Stimulated activated CD8-positive, alpha-beta memory T cell treated with anti-CD3 and anti-CD28 coated beads, Interleukin-7, amount 100 ng/mL, for 48 hours (primary cell): ENCODE data around the gene NPVF.

Experiments
- DNase-seq, 2 donors: peaks; one replicate each; pipeline ENCODE4 v3.0.0-alpha.2; 2020; ENCODE audit warnings: low read depth in 1 of 2; ENCODE audit errors: extremely low read depth in 1 of 2

The NPVF gene, protein sequence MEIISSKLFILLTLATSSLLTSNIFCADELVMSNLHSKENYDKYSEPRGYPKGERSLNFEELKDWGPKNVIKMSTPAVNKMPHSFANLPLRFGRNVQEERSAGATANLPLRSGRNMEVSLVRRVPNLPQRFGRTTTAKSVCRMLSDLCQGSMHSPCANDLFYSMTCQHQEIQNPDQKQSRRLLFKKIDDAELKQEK

DNA sequence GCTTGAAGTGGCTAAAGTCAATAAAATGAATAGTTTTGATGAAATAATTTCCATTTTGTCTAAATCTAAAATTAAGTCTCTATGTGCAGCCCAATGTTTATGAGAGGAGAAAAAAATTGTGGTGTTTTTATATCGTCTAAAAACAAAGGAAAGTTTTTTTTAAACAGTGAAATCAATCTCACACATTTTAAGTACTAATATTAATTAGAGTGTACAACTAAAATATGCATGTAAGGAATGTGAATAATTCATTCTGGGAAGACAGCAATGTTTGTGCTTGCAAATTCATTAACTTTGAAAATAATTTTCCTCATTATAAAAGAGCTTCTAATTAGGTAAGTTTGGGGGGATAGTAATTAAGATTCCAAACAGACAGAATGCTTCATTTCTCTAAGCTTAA lies at the start of gene NPVF:
TSS of gene NPVF (minus strand) at position 101 of the 400 bp plus-strand sequence. CDS start at position 54, 47 bp downstream.
- no peak for DNase-seq

DNA sequence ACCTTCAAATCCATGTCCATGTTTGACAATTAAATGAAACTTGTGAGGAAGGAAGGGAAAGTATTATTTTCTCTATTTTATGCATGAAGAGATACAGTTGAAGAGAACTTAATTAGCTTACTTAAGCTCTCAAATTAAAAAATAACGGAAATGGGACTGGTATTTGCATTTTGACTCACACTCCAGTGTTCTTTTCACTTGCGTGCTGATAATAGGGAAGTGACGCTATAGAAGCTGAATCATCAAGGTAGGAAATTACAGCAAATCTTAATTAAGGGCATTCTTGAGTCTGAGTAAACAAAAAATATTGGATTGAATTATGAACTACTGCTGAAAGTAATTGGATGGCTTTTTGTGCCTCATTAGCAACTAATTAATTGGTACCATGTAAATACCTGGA lies 44.0 kb upstream of the NPVF start:
- DNase-seq = no peak

DNA sequence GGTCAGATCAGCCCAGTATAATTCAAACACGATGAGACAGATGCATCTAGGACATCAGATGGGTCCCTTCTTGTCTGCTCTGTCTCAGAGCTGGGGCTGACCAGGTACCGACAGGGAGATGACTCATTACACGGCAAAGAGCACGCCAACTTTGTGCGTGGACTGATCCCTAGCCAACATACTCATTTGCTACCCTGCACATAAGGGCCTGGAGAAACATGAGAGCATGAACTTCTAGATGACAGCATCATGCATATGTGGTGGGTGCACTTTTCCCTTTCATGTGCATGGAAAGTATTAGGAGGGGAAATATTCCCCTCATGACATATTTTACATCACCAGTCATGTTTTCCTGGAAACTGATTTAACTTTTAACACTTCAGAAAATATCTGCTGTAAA lies 35.1 kb upstream of the NPVF start:
- DNase-seq = no peak

DNA sequence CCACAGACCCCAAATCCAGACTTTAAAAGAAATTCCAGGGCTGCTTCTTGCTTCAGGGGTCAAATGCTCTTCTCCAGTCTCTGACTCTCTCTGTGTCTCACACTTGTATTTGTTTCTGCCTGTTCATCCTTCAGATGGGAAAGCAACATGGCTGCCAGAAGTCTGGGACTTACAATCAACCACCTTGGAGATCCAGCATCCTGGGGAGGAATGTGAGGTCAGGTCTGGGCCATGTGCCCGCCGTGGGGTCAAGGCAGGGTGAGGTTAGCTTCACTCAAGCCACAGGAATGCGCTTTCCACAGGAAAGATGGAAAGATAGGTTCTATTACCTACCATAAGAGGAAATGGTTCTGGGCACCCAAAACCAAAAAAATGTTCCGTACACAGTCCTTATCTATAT lies 34.3 kb upstream of the NPVF start:
- DNase-seq = no peak

DNA sequence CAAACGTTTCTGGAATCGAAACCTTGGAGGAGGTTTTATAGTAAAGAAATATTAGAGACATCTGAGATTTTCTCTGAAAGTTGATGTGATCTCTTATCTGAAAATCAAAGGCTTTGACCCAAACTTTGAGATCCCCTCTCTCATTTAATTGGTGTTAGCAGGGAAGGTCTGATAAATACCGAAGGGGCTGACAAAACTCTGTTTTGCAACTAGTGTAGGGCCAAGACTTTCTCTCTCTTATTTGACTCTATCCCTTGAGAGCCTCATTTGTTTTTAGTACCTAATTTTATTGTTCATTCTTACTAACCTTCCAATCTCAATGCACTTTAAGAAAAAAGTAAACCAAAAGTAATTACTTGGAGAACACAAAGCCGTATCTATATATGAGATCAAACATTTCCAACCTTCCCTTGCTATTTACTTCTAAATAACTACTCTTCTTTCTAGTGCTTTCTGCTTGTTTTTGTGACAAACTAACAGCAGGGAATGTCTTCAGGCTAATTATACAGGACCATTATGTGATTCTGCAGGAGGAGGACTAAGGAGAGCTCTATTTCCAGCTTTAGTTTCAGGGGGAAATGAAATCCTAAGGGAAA lies 33.4 kb upstream of the NPVF start:
- DNase-seq = no peak

DNA sequence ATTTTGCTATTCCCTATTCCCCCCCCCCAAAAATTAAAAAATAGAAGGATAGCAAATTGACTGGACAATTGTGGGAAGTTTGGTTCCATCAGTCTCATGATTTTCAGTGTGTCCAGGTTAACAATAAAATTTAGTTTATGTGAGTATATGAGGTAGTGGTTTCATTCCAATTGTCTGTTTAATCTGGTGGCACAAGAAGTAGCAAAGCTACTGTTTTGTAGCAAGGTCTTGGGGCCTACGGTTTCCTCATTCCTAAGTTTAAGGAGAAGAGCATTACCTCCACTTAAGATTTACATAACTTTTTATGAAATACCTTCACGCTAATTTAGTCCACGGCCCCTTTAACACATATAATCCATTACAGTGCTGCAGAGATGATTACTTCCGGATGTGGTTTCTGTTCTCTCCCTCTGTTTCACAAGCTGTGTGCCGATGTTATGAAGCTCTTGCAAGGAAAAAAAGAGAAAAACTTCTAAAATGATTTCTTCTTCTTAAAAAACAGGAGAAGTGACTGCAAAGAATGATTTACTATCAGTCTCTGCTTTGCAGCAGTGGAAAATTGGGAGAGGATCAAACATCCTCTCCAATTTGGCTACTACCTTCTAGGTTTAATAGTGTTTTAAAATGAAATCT lies 32.7 kb upstream of the NPVF start:
- no peak for DNase-seq

DNA sequence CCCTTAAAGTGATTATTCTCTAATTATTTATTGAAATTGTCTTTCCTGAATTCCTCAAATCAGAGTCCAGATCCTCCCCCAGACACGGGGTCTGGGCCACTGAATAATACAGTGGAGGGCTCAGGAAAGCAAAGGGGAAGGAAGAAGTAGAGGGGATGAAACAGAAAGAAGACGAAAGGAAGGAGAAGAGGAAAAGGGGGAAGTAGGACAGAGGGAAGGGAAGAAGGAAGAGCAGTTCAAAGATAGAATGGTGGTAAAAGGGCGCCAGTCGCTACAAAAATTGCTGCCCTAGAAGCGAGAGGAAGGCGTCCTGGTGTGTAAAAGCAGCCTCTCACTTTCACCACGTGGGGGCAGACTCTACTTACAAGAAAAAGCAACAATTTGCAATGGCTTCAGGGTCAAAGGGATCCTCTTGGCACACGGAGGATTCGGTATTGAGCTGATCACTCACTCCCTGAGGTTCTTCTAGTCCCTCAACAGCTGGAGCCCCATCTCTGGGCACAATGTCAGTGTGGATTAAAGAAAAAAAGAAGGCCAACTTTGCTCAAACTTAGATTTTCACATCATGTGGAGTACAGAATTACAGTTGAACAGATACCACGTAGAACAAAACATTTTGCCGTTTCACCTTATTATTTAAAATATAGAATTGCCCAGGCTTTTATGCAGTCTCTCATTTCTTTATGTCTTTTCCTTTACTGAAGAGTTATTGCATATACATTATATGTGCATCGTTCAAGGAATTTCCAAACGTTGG lies 31.4 kb upstream of the NPVF start:
- DNase-seq = peak; percentile 10 to 41

DNA sequence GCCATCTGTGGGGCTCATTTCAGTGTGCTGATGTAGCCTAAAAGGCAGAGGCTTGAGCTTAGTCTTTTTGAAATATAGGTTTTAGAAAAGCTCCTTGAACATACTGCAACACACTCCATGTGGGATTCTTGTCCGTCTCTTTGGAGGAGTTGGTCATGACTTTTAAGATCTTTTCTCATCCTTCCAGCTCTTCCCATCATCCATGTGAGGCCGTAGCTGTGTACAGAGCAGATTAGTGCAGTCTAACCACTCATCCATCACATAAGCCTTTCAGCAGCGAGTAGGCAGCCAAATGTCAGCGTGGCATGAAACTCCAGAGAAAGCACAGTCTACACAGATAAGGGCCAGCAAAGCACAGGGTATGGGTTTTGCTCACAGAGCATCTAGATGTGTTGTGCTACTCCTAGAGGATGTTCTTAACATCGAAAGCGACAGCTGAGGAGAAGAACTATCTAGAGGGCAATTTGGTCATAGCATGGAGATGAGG lies 28.1 kb upstream of the NPVF start:
- DNase-seq = no peak

DNA sequence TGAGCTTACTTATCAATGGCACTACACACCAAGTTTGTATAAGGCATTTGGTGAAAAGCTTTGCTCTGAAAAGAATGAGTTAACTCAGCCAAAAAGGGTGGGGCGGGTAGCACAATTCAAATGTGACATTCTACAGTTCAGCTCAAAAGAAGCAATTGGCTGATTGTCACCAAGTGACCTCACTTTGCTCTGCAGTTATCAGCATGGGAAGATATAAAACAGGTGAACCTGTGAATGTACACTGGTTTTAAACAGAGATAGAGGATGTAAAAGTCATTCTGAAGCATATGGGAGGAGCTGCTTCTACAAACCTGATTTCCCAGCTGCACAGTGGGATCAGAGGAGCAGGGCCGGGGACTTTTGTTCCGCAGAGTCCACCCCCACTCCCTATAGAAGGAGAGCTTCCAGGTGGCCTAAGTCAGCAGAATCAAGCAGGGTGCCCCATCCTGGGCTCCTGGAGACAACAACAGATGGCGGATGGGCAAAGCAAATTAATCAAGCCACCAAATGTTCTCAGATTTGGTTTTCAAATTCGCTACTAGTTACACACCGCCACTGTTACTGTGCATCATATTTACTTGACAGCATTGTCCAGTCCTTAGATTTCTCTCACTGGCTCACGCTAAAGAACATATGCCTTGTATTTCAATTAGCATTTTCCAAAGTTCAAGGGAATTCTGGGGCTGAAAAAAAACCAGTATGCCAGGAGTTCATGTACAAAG lies 27.5 kb upstream of the NPVF start:
- no peak for DNase-seq

DNA sequence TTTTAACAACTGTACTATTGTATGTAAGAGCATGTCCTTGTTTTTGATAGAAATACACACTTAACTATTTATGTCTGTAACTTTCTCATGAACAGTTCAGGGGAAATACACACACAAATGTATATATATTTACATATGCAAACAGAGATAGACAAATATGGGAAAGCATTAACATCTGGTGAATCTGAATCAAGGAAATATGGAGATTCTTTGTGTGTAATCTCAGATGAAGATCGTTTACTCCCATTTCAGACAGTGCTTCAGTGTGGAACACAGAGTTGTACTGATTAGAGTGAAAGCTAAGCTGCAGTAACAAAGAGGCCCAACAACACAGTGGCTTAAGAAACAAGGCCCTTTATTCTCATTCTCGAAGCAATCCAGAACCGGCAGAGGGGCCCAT lies 26.3 kb upstream of the NPVF start:
- no peak for DNase-seq

DNA sequence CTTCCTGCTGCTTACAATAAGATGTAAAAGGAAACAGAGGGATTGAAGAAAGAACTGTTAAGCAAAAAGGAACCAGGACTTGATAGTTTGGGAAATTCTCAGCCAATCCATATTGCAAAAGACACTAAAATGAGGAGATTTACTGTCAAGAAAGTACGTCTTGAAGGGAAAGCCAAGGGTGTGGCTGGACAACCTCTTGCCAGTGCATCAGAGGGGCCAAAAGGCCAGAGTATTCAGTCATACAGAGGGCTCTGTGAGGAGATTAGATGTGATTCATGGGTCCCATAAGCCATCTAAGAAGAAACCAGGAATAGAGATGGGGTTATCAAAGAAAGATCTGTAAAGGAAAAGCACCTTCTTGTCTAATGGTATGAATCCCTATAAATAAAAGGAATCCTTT lies 25.4 kb upstream of the NPVF start:
- DNase-seq = no peak

DNA sequence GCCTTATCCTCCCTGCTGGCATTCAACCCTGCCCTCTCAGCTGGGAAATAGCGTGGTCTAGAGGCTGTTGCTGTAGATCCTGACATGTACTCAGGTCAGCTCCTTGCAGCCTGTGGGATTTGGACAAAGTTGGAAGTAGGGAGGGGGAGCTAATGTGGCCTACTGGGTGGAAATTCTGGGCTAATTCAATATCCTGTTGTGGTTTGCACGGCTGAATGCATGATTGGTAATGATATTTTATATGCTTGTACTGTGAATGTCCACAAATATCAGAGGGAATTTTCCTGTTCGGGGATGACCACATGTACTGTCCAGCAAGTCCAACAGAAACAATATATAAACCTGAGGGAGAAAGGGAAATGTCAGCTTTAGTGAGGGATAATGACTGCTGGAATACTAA lies 22.1 kb upstream of the NPVF start:
- DNase-seq = no peak

DNA sequence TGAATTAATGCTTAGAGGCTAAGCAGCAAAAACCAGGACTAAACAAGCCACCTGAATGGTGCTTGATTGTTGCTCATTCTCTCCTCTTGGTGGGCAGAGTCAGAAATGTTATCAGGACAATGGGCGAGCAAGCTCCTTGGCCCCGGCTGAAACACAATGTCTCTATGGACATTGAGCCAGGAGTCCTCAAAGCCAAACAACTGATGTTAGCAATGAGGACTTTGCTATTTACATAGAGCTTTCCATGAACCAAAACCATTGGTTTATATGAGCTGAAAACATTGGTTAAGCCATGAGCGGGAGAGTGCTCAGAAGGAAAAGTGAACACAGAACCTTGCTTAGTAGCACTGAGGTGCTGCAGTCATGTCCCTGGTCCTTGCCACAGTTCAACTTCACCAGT lies 21.5 kb upstream of the NPVF start:
- DNase-seq = no peak

DNA sequence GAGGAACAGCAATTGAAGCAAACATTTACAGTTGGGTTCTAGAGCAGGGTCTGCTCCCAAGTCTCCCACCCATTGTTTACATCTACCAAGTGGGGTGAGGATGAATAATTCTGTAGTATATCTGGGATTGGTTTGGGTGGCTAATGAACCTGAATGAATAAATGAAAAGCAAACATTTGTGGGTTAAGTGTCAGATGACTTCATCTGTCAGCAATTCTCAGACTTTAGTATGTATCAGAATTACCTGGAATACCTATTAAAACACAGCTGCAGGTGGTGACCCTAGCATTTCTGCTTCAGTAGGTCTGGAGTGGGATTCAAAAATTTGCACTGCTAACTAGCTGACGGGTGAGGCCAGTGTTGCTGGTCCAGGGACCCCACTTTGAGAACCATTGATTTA lies 18.0 kb upstream of the NPVF start:
- DNase-seq = no peak

DNA sequence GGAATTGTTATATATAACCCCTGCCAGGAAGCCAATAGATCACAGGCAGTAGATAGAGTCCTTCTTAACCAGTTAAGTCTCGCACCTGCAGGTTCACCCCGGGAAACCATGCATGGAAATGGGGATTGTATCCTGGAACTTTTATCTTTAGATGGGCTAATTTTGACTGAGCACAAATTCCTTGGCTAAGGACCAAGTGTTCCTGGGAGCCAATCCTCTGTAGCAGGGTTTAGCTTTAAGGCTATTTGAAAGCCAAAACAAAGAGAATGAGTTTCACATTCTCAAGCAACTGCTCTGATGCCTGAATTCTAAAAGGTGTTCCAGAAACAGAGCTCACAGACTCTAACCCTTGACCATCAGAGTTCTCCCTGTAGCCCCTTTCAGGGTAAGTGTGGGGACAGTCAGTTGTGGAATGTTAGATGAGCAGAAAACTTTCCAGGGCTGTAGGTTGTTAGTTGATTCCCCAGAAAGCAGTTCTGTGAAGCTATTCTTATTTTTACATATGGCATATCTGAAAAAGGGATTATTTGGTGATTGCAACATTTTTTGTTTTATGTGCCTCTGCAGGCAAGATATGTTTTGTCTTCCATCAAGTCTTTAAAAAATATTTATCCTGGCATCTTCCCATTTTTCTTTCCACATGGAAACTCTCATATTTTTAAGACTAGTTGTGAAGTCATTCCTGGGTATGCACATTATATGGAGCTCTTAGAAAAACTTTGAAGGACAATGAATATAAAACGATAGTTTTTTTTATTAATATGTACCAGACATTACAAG lies 16.2 kb upstream of the NPVF start:
- DNase-seq = no peak

DNA sequence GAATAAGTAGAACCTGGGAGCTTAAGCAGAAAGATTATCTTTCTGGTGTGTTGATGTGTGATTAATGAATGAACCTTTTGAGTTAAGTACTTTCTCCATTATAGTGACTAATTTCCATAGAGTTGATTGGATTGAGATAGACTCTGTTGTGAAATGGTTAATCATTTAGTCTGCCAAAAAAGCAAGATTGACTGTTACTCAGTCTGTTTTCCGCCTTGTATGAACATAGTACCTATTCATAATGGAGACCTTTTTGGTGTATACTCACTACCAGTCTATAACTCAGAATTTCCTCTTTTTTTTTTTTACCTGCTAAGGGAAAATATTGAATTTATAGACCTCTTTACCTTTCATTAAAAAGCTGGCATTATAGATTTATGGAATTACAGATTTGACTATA lies 14.4 kb upstream of the NPVF start:
- no peak for DNase-seq

DNA sequence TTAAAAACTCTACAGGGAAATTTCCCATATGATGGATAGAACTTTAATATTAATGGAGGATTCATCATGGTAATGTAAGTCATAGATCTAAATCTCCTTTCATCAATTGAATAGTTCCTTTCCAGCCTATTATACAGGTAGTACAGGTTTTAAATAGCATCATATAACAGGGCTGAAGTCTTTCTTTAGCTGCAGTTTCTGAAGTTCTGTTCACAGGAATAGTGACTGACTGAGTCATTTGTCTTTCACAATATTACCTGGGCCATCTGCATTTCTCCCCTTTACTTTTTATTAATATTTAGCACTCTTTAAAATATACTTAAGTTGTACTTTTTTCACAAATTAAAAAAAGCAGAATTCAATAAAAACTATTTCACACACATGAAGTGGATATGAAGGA lies 12.6 kb upstream of the NPVF start:
- DNase-seq = no peak

DNA sequence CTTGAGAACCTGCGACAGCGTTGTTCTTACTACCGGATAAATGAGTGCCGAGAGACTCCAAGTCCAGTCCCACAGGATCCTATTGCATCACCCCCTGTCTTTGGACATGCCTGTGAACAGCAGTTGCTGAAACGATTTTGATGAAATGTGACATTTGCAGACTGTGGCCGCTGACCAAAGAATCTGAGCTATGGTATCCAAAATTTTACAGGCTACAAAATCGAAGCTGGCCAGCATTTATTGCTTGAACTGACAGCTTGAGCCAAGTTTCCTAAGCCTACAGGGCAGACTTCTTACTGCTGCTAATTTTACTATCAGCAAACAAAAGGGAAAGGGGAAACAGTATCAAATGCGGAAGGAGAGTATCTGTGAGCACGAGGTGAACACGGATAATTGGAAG lies 12.1 kb upstream of the NPVF start:
- DNase-seq = no peak

DNA sequence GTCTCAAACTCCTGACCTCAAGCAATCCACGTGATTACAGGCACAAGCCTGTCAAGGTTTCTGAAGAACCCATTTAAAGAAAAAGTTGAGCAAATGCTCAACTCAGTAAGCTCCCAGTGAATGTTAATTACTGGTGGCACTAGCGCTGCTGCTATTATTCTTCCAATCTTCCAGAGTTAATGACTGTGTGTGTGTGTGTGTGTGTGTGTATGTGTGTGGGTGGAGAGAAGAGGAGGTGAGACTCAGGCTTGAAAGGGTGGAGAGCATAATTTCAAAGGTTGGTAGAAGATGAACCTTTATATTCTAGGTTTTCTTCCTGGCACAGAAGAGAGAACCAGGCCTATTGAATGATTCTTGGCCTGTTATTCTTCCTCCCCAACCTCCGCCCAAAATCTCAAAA lies 11.6 kb upstream of the NPVF start:
- DNase-seq = no peak

DNA sequence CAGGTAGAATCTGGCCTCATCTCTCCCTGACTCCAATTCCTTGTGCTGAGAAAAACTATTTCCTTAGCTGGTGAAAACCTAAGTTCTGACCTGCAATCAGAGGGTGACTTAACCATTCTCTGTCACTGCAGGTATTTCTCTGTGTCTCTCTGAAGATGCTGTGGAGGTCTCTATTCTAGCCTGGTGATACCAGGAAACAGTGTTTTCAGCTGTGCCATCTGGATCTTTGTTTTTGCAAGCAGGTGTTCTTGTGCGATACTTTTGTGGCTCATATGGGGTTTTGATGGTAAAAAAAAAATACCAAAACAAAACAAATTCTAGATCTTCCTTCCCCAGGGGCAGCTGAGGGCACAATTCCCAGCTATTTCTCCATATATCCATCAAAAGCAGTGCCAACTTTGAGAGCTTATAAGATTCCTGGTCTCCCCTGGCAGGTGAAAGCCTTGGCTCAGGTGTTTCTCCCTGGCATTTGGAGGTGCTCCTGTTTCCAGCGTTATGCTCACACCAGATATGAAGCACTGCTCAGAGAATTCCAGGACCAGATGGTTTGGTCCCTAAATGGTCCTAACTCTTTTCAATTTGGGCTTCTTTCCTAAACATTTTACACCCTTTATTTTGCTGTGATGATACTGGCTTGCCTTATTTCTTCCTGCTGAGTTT lies 9.9 kb upstream of the NPVF start:
- no peak for DNase-seq
